Stimulated activated CD4-positive, alpha-beta T cell treated with anti-CD3 and anti-CD28 coated beads, TNF-alpha, amount 100 ng/mL, for 24 hours (primary cell): ENCODE data around the gene LAPTM5.

Experiments used
- DNase-seq, 3 experiments: peaks; one replicate each; pipeline ENCODE4 v3.0.0-alpha.2; 2020; ENCODE audit warnings: low read depth in 3 of 3

Gene LAPTM5

GRCh38 chr1:30756545-30757351 lies 826 bp downstream of the LAPTM5 start:
- peak in 1 of 3 experiments; percentile 73 for DNase-seq

GRCh38 chr1:30756206-30756544 lies 1.4 kb downstream of the LAPTM5 start:
- DNase-seq = no peak

DNA sequence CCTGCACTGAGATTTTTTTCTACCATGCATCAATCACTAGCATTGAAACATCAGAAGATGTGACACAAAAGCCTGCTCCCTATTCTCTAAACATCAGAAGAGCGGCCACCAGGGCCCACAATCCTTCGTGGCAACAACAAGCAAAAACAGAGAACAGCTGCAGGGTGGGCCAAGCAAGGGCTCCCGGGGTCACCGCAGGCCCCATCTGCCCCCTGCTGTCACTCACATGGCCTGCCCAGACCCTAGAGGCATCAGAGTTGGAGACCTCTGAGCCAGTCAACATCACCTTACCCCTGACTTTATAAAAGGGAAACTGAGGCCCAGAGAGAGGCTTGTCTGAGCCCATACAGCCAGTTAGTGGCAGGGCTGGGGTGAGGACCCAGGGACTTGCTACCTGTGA lies 1.8 kb downstream of the LAPTM5 start:
- DNase-seq = no peak

- no peak for DNase-seq
Measured at GRCh38 chr1:30755334-30755733, 2.2 kb downstream of the LAPTM5 start.

DNA sequence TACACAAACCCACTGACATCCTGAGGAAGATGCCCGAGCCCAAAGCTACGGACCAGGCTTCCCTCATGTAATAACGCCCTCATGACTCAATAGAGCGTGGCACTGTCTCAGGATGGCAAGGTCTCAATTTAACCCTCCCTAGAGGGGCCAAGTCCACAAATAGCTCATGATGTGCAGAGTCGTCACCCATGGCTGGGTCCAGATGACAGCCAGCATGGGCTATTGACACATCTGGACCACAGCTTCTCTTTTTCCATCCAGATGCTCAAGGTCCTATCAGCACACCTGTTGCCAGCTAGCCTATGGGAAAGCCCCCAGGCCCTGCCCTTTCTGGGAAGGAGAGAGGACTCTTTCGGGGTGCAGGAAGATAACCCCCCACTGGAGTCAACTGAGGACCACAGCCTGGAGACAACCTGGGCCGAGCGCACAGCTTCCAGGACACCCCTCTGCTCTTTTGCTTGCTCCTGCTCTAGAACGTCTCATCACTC lies 2.8 kb downstream of the LAPTM5 start:
- DNase-seq = no peak

GRCh38 chr1:30753660-30754123 lies 3.9 kb downstream of the LAPTM5 start:
- DNase-seq = no peak

DNA sequence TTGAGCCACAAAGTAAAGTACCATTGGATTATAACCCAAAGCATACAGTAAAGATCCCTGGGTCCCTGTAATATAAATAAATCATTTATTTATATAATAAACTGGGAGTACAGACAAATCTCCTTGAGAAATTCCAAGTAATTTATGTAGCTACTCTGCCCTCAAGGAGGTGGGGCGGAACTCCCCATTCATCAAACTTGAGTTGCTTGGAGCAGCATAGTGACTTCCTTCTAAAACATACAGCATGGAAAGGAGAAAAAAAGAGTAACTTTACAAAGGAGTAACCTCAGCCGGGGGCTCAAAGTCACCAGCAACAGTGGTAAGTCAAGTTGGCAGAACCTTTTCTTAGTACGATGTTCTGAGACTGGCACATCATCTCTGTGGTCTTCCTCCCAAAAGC lies 4.5 kb downstream of the LAPTM5 start:
- DNase-seq = no peak

- no peak for DNase-seq
Measured at GRCh38 chr1:30752651-30752908, 5.0 kb downstream of the LAPTM5 start.

- DNase-seq = no peak
Measured at GRCh38 chr1:30751830-30752650, 5.5 kb downstream of the LAPTM5 start.

- DNase-seq = no peak
Measured at GRCh38 chr1:30750731-30751291, 6.8 kb downstream of the LAPTM5 start.

GRCh38 chr1:30749691-30750583 lies 7.6 kb downstream of the LAPTM5 start:
- DNase-seq = peak in 1 of 3 experiments; percentile 48

DNA sequence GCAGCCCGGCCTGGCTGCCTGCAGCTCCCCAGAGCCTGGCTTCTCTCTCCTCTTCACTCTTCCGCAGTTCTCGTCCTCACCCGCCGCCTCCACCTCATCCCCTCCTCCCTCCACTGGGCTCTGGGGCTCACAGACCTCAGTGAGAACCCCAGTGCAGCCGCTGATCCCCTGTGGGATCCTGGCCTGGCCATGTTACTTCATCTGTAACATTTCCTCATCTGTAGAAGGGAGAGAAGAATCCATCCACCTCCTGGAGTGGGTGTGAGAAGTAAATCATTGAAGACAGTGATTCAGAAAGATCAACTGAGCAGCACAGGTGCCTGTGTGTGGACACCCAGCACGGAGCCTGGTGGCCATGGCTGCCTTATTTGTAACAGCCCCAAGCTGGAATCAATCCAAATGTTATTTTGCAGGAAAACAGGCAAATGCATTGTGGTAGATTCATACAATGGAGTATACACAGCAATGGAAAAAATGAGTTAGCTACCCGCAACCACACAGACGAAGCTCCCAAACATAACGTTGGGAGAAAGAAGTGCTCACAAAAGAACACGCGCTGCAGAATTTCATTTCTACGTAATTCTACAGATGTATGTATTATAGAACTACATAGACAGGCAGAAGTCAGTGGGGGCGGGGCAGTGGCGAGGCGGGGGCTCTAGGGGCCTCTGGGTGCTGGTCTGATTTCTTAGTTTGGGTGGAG lies 8.7 kb downstream of the LAPTM5 start:
- no peak for DNase-seq

GRCh38 chr1:30748098-30748698 lies 9.4 kb downstream of the LAPTM5 start:
- no peak for DNase-seq

DNA sequence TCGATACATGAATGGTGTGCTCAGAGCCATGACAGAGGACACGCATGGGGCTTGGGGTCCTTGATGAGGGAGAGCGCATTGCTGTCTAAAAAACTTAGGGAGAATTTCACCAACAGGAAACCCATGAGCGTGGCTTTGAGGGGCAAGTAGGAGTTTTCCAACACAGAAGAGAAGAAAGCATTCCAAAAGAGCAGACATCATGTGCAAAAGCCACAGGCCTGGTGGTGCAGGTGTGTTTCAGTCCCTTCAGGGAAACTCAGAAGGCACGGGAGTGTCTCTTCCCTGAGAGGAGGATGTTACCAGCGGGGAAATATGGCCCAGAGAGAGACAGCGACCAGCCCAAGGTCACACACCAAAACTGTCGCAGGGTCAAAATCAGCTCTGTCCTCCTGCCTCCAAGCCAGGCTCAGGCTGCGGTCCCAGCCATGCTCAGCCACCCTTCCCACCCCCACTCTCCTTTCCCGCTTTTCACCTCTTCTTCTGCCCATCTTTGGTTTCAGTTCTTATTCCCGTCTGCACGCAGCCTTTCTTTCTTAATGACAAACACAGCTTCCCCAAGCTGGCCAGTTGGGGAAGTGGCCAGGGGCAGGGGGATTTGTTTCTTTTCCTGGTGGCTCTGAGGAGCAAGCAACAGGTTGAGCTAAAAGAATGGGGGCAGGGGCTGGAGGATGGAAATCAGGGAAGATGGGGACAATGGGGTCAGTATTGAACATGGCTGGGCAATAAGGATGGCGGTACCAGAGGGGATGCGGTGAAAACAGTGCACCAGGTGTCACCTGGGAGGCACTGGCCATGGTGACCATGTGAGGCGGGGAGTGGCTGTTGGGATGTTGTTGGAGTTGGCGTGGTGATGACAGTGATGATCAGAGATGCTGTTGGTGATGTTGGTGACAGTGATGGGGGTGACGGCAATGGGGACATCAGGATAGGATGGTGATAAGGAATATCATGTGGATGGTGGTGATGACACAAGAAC lies 10.3 kb downstream of the LAPTM5 start:
- DNase-seq = no peak

DNA sequence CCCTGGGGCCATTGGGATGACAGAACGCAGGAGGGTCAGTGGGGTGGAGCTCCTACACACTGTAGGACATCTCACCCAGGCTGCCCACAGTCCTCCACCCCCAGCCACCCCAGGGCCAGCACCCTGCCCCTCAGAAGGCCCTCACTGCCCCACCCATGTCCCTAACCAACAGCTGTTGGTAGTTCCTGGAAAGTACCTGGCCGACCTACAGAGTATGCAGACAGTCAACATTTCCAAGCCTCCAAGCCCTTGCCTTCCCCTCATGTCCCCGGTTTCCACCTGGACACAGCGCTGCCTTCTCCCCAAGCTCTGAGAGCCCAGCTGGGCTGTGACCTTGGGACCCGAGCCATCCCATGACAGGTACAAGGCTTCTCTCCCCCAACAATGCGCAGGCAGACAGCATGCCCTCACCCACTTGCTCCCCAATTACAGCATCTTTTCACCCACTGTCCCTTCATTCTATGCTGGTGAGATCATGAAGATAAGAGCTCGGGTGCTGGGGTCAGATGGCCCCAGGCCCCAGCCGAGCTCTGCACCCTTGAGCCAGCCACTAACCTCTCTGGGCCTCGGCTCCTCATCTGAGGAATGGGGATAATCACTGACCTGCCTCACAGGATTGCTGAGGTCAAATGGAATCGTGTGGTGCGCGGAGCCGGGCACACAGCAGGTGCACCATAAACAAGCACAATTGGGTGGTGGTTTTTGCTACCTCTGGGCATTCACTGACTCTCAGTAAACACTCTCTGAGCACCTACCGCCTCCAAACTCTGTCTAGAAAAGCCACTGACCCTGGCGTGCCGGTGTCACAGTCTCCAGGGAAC lies 11.2 kb downstream of the LAPTM5 start:
- DNase-seq = no peak

DNA sequence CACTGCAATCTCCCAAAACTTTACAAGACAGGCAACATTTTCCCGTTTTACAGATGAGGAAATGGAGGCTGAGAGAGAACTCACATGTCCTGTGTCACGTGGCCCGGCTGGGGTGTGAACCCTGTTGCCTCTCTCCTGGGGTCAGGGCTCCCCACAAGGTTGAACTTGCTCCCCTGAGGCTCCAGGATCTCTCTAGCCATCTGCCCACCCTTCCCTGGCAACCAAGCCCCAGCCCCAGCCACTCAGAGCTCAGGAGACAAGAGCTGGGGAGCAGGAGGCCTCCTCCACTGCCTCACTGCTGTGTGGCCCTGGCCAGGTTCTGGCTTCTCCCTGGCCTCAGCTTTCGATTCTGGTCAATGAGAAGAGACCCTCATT lies 11.8 kb downstream of the LAPTM5 start:
- DNase-seq = no peak

GRCh38 chr1:30745156-30745833 lies 12.3 kb downstream of the LAPTM5 start:
- no peak for DNase-seq
